ENCODE data around the gene IDE. TPM values are rescaled to one million over a fixed set of nuclear protein-coding genes. Genes with fewer than 3 reads are reported as not detected.
"Not testable (repeated sequence)": the region's sequence is repeated elsewhere in the genome, so short reads cannot be mapped to it uniquely, and the experiment has no call there.

Gene IDE
- total RNA-seq, 1 donor from 2014 or later, result 35.9 TPM

GRCh38 chr10:92470026-92470425 is 103.9 kb downstream of the IDE start:
- H3K36me3 Mint-ChIP-seq, result peaks cover 4% of the 10 kb centered on the region
- no peaks in the 10 kb centered on the region for H3K4me1 Mint-ChIP-seq (ENCODE audit: unreplicated experiment)
- H3K27ac Mint-ChIP-seq, result peak overlapping the region; percentile 75

GRCh38 chr10:92464364-92464763 is 109.5 kb downstream of the IDE start:
- Mint-ChIP-seq H3K27me3 (no peaks in the 10 kb centered on the region), H3K36me3 (peaks cover 20% of the 10 kb centered on the region), H3K9me3 (no peaks in the 10 kb centered on the region), H3K27ac (no peak overlapping the region), H3K4me3 (no peak overlapping the region), H3K4me1 (ENCODE audit: unreplicated experiment) (peaks cover 4% of the 10 kb centered on the region)
- DNase-seq (ENCODE audit: extremely low spot score, unreplicated experiment), result no peak
- TF ChIP-seq CTCF (conservative IDR thresholded peaks at IDR 0.05), result no peak

More at GRCh38 chr10:92470026-92470425, 103.9 kb downstream of the IDE start:
- TF ChIP-seq CTCF (conservative IDR thresholded peaks at IDR 0.05), result no peak
- no peaks in the 10 kb centered on the region for H3K9me3 Mint-ChIP-seq
- no peak for DNase-seq (ENCODE audit: extremely low spot score, unreplicated experiment)
- H3K4me3 Mint-ChIP-seq, result no peak overlapping the region
- no peaks in the 10 kb centered on the region for H3K27me3 Mint-ChIP-seq

- H3K4me1 Mint-ChIP-seq (ENCODE audit: unreplicated experiment), result peaks cover 4% of the 10 kb centered on the region
- peaks cover 20% of the 10 kb centered on the region for H3K36me3 Mint-ChIP-seq
- DNase-seq (ENCODE audit: extremely low spot score, unreplicated experiment), result no peak
- H3K9me3 Mint-ChIP-seq, result no peaks in the 10 kb centered on the region
- no peak overlapping the region for H3K27ac Mint-ChIP-seq
- no peak for TF ChIP-seq CTCF (conservative IDR thresholded peaks at IDR 0.05)
- H3K4me3 Mint-ChIP-seq, result no peak overlapping the region
- H3K27me3 Mint-ChIP-seq, result no peaks in the 10 kb centered on the region
These were observed 110.3 kb downstream of the IDE start for GRCh38 chr10:92463582-92463981.

GRCh38 chr10:92454955-92455354 is 118.9 kb downstream of the IDE start:
- not testable (repeated sequence) for H3K27me3 Mint-ChIP-seq, H3K9me3 Mint-ChIP-seq

GRCh38 chr10:92452313-92452712 is 121.6 kb downstream of the IDE start:
- DNase-seq (ENCODE audit: extremely low spot score, unreplicated experiment), result no peak
- Mint-ChIP-seq H3K4me1 (ENCODE audit: unreplicated experiment) (no peaks in the 10 kb centered on the region), H3K36me3 (peaks cover 23% of the 10 kb centered on the region), H3K4me3 (no peak overlapping the region), H3K27ac (no peak overlapping the region), H3K27me3 (no peaks in the 10 kb centered on the region), H3K9me3 (no peaks in the 10 kb centered on the region)
- no peak for TF ChIP-seq CTCF (conservative IDR thresholded peaks at IDR 0.05)

More at GRCh38 chr10:92454955-92455354, 118.9 kb downstream of the IDE start:
- H3K4me3 Mint-ChIP-seq; H3K4me1 Mint-ChIP-seq (ENCODE audit: unreplicated experiment); DNase-seq (ENCODE audit: extremely low spot score, unreplicated experiment); H3K27ac Mint-ChIP-seq: not testable (repeated sequence)
- H3K36me3 Mint-ChIP-seq, result peaks cover 20% of the 10 kb centered on the region

GRCh38 chr10:92451431-92451830 is 122.5 kb downstream of the IDE start:
- Mint-ChIP-seq H3K4me3 (no peak overlapping the region), H3K9me3 (no peaks in the 10 kb centered on the region), H3K27ac (no peak overlapping the region), H3K27me3 (no peaks in the 10 kb centered on the region), H3K4me1 (ENCODE audit: unreplicated experiment) (no peaks in the 10 kb centered on the region), H3K36me3 (peaks cover 23% of the 10 kb centered on the region)
- TF ChIP-seq CTCF (conservative IDR thresholded peaks at IDR 0.05), result no peak
- no peak for DNase-seq (ENCODE audit: extremely low spot score, unreplicated experiment)

Data from type B pancreatic cell (in vitro differentiated cells).